ENCODE data around the gene SCN11A. TPM values are rescaled to one million over a fixed set of nuclear protein-coding genes. Genes with fewer than 3 reads are reported as not detected.

SCN11A gene
- total and polyA plus RNA-seq, 9 of the 15 experiments (the other 6 are each of a cell fraction or from before 2014, with no cell fraction given) = 0.01 to 0.05 (median 0.04) TPM; not detected in 6

DNA sequence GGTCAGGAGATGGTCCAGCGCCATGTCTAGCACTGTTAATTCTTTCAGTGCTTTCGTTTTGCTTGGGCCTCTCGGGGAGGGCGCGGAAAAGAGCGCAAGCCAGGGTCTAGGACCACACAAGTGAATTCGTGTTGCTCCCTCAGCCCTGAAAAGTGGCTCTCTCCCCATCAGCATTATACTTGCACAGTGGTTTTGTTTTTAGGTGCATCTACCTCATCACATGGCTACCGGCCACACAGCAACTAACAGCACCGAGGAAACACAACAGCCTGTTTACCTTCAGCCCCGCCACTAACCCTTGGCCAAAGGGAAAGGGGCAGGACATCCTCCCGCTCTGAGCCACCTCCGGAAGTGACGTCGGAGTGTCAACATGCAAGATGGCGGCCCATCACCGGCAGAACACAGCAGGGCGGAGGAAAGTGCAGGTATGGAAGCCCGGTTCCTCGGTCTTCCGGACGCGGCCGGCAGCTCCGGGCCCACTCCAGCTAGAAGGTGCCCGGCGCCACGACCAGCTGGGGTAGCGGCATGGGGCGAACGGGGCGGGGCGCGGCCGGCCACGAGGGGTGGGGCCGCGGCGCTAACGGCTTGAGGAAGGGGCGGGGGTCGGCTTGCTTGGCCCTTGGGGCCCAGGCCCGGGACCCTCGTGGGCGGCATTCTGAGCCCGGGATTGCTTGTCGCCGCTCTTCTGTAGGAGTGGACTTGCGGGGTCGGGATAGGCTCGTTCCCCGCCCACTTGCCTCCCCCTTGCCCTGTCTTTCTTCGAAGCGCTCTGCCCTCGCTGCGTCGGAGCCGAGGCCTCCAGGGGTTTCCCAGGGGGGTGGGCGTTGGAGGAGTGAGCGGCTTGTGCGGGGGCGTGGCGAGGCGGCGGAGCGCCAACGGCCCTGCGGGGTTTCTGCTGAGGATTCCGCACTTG lies at the start of gene SCN11A, which contains the start of gene WDR48 (continued):
- TF ChIP-seq, protein P1, sequence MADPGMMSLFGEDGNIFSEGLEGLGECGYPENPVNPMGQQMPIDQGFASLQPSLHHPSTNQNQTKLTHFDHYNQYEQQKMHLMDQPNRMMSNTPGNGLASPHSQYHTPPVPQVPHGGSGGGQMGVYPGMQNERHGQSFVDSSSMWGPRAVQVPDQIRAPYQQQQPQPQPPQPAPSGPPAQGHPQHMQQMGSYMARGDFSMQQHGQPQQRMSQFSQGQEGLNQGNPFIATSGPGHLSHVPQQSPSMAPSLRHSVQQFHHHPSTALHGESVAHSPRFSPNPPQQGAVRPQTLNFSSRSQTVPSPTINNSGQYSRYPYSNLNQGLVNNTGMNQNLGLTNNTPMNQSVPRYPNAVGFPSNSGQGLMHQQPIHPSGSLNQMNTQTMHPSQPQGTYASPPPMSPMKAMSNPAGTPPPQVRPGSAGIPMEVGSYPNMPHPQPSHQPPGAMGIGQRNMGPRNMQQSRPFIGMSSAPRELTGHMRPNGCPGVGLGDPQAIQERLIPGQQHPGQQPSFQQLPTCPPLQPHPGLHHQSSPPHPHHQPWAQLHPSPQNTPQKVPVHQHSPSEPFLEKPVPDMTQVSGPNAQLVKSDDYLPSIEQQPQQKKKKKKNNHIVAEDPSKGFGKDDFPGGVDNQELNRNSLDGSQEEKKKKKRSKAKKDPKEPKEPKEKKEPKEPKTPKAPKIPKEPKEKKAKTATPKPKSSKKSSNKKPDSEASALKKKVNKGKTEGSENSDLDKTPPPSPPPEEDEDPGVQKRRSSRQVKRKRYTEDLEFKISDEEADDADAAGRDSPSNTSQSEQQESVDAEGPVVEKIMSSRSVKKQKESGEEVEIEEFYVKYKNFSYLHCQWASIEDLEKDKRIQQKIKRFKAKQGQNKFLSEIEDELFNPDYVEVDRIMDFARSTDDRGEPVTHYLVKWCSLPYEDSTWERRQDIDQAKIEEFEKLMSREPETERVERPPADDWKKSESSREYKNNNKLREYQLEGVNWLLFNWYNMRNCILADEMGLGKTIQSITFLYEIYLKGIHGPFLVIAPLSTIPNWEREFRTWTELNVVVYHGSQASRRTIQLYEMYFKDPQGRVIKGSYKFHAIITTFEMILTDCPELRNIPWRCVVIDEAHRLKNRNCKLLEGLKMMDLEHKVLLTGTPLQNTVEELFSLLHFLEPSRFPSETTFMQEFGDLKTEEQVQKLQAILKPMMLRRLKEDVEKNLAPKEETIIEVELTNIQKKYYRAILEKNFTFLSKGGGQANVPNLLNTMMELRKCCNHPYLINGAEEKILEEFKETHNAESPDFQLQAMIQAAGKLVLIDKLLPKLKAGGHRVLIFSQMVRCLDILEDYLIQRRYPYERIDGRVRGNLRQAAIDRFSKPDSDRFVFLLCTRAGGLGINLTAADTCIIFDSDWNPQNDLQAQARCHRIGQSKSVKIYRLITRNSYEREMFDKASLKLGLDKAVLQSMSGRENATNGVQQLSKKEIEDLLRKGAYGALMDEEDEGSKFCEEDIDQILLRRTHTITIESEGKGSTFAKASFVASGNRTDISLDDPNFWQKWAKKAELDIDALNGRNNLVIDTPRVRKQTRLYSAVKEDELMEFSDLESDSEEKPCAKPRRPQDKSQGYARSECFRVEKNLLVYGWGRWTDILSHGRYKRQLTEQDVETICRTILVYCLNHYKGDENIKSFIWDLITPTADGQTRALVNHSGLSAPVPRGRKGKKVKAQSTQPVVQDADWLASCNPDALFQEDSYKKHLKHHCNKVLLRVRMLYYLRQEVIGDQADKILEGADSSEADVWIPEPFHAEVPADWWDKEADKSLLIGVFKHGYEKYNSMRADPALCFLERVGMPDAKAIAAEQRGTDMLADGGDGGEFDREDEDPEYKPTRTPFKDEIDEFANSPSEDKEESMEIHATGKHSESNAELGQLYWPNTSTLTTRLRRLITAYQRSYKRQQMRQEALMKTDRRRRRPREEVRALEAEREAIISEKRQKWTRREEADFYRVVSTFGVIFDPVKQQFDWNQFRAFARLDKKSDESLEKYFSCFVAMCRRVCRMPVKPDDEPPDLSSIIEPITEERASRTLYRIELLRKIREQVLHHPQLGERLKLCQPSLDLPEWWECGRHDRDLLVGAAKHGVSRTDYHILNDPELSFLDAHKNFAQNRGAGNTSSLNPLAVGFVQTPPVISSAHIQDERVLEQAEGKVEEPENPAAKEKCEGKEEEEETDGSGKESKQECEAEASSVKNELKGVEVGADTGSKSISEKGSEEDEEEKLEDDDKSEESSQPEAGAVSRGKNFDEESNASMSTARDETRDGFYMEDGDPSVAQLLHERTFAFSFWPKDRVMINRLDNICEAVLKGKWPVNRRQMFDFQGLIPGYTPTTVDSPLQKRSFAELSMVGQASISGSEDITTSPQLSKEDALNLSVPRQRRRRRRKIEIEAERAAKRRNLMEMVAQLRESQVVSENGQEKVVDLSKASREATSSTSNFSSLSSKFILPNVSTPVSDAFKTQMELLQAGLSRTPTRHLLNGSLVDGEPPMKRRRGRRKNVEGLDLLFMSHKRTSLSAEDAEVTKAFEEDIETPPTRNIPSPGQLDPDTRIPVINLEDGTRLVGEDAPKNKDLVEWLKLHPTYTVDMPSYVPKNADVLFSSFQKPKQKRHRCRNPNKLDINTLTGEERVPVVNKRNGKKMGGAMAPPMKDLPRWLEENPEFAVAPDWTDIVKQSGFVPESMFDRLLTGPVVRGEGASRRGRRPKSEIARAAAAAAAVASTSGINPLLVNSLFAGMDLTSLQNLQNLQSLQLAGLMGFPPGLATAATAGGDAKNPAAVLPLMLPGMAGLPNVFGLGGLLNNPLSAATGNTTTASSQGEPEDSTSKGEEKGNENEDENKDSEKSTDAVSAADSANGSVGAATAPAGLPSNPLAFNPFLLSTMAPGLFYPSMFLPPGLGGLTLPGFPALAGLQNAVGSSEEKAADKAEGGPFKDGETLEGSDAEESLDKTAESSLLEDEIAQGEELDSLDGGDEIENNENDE (IDR thresholded peaks at IDR 0.05; ENCODE audit: low read depth, low read length) = no peak
- peak in 1 of 2 experiments; percentile 59; a peak in 1 of 4 replicates for TF ChIP-seq TBL1XR1 (IDR thresholded peaks at IDR 0.05; ENCODE audit: low read length in 2 of 2)
- TF ChIP-seq HNRNPH1 (optimal IDR thresholded peaks at IDR 0.05; ENCODE audit: low read depth, low read length) = no peak
- TF ChIP-seq TRIM25 (IDR thresholded peaks at IDR 0.05; ENCODE audit: borderline replicate concordance) = no peak
- TF ChIP-seq FOXJ2 (tag; IDR thresholded peaks at IDR 0.05) = peak; percentile 95
- no peak for TF ChIP-seq ZKSCAN3 (CRISPR knock-in tag; IDR thresholded peaks at IDR 0.05)
- TF ChIP-seq ZFP30 (CRISPR knock-in tag; IDR thresholded peaks at IDR 0.05; ENCODE audit: borderline replicate concordance) = no peak
- TF ChIP-seq GTF2A2 (tag; IDR thresholded peaks at IDR 0.05) = no peak
- TF ChIP-seq WHSC1 (IDR thresholded peaks at IDR 0.05; ENCODE audit: low read length) = no peak
- TF ChIP-seq HIVEP1 (CRISPR knock-in tag; IDR thresholded peaks at IDR 0.05) = no peak
- no peak for TF ChIP-seq CREBBP (IDR thresholded peaks at IDR 0.05; ENCODE audit: low read depth, low read length)
